Chondrocyte (in vitro differentiated cells): ENCODE measurements around the gene TMEM178B. TPM values are rescaled to one million over a fixed set of nuclear protein-coding genes. Genes with fewer than 3 reads are reported as not detected.

Experiments used
- DNase-seq: peaks from one replicate; pipeline ENCODE4 v3.0.0; 2021; ENCODE audit warnings: mixed read lengths, low spot score
- H3K27ac Mint-ChIP-seq: one replicate; pipeline ENCODE4 v1.8.0; 2021; ENCODE audit warnings: mild to moderate bottlenecking, moderate library complexity, mixed read lengths; ENCODE audit not compliant: unreplicated experiment
- H3K27me3 Mint-ChIP-seq: 2 replicates; pipeline ENCODE4 v1.8.0; 2021; ENCODE audit warnings: low read depth, mixed read lengths
- H3K36me3 Mint-ChIP-seq: 2 replicates; pipeline ENCODE4 v1.8.0; 2021; ENCODE audit warnings: low read depth, mixed read lengths
- H3K4me1 Mint-ChIP-seq: 2 replicates; pipeline ENCODE4 v1.8.0; 2021; ENCODE audit warnings: low read depth, mild to moderate bottlenecking, mixed read lengths
- H3K4me3 Mint-ChIP-seq: one replicate; pipeline ENCODE4 v1.8.0; 2021; ENCODE audit warnings: mild to moderate bottlenecking, moderate library complexity, mixed read lengths; ENCODE audit not compliant: unreplicated experiment
- H3K9me3 Mint-ChIP-seq: 2 replicates; pipeline ENCODE4 v1.8.0; 2021; ENCODE audit warnings: low read depth, mixed read lengths
- total RNA-seq: library from RNA; stranded (reverse); gene quantifications from 3 replicates; pipeline ENCODE4 v1.2.1, GENCODE V29; 2021
- TF ChIP-seq, protein P1 (sequence below): fragments of 200-600 bp; sonication (generic); IDR thresholded peaks from 2 replicates; pipeline ENCODE4 v1.5.0; 2021; ENCODE audit warnings: antibody characterized with exemption, mild to moderate bottlenecking, moderate library complexity

TMEM178B gene
- total RNA-seq, 1 donor from 2014 or later = 0.92 TPM

DNA sequence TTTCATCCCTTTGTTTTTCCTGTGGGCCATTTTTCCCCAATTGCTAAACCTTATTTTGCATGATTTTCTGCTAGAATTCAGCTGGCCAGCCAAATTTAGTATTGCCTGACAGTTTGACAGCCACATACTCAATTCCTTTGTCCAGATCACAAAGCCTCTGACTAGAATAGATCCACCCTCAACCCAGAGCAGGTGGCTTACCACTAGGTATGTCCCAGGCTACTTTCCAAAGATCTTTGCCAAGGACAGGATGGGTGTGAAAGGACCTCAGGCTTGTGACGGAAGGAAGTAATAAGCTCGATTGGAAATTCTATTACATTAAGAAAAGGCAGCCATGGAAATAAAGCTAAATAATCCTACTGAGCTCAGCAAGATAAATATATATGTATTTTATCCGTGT lies 426.7 kb downstream of the TMEM178B start:
- H3K9me3 Mint-ChIP-seq = no peaks in the 10 kb centered on the region
- DNase-seq = no peak
- TF ChIP-seq, protein P1, sequence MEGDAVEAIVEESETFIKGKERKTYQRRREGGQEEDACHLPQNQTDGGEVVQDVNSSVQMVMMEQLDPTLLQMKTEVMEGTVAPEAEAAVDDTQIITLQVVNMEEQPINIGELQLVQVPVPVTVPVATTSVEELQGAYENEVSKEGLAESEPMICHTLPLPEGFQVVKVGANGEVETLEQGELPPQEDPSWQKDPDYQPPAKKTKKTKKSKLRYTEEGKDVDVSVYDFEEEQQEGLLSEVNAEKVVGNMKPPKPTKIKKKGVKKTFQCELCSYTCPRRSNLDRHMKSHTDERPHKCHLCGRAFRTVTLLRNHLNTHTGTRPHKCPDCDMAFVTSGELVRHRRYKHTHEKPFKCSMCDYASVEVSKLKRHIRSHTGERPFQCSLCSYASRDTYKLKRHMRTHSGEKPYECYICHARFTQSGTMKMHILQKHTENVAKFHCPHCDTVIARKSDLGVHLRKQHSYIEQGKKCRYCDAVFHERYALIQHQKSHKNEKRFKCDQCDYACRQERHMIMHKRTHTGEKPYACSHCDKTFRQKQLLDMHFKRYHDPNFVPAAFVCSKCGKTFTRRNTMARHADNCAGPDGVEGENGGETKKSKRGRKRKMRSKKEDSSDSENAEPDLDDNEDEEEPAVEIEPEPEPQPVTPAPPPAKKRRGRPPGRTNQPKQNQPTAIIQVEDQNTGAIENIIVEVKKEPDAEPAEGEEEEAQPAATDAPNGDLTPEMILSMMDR = no peak
- no peaks in the 10 kb centered on the region for H3K4me1 Mint-ChIP-seq
- H3K27ac Mint-ChIP-seq = no peak overlapping the region
- no peaks in the 10 kb centered on the region for H3K36me3 Mint-ChIP-seq
- H3K27me3 Mint-ChIP-seq = peaks cover 23% of the 10 kb centered on the region
- H3K4me3 Mint-ChIP-seq = no peak overlapping the region

DNA sequence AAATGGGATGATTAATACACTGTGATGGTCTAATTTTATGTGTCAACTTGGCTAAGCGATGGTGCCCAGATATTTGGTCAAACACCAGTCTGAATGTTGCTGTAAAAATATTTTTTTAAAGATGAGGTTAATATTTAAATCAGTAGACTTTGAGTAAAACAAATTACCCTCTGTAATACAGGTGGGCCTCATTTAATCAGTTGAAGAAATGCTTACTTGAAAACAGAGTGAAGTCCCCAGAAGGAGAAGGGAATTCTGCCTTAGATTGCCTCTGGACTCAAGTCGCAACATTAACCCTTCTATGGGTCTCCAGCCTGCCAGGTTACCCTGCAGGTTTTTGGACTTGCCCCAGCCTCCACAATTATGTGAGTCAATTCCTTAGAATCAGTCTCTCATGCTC lies 427.6 kb downstream of the TMEM178B start:
- Mint-ChIP-seq H3K36me3 (no peaks in the 10 kb centered on the region), H3K4me3 (no peak overlapping the region), H3K27me3 (peaks cover 23% of the 10 kb centered on the region), H3K27ac (no peak overlapping the region), H3K9me3 (no peaks in the 10 kb centered on the region), H3K4me1 (no peaks in the 10 kb centered on the region)
- no peak for DNase-seq
- TF ChIP-seq, protein P1 = no peak

DNA sequence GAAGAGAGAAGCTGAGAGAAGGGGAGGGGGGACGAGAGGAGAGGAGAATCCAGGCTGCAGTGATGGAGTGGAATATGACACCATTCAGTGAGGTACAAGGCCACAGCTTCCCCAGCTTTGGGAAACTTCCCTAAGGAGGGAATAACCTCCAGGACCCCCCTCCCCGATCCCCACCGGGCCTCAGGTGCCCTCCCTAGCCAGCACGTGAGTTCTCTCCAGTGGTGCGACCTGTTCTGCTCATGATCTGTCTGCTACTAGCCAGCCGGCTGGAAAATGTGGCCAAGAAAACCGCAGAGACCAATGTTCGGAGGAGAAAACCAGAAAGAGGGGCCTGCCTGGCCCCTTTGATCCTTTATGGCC lies 437.4 kb downstream of the TMEM178B start:
- Mint-ChIP-seq H3K4me3 (no peak overlapping the region), H3K36me3 (peaks cover 3% of the 10 kb centered on the region), H3K27ac (no peak overlapping the region), H3K27me3 (peaks cover 40% of the 10 kb centered on the region), H3K4me1 (no peaks in the 10 kb centered on the region), H3K9me3 (peaks cover 13% of the 10 kb centered on the region)
- TF ChIP-seq, protein P1 = no peak
- DNase-seq = no peak

DNA sequence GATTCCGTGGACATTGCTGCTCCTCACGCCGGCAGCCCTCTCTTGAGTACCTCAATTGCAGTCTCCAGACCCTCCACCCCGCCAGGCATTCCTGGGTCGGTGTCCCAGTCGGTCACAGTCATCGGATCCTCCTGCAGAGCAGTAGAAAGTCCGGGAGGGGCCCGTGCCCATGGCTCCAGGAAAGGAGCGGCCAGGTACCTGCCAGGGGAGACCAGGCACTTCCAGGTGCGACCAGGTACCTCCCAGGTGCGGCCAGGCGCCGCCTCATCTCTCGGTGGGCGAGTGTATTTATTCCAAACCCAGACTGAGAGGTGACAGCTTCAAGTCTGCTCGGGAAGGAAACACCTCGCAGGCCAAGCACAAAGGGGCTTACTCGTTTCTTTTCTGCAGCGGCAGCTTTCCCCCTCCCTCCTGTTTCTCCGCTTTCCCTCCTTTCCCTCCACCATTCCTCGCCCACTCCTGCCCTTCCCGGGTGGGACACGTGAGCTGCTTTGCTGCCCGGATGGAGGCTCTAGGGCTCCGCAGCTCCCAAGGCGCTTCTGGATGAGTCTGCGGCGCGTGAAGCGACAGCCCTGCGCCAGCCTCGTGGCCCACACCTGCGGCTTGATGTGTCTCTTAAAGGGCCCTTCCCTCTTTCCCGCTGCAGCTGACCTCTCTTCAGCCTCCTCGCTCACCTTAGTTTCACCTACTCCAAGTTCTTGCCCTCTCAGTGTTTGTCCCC lies 438.0 kb downstream of the TMEM178B start:
- Mint-ChIP-seq H3K4me1 (no peaks in the 10 kb centered on the region), H3K9me3 (peaks cover 13% of the 10 kb centered on the region), H3K4me3 (no peak overlapping the region), H3K27ac (no peak overlapping the region), H3K27me3 (peaks cover 40% of the 10 kb centered on the region), H3K36me3 (peaks cover 3% of the 10 kb centered on the region)
- peak; percentile 89 for DNase-seq
- TF ChIP-seq, protein P1 = no peak

DNA sequence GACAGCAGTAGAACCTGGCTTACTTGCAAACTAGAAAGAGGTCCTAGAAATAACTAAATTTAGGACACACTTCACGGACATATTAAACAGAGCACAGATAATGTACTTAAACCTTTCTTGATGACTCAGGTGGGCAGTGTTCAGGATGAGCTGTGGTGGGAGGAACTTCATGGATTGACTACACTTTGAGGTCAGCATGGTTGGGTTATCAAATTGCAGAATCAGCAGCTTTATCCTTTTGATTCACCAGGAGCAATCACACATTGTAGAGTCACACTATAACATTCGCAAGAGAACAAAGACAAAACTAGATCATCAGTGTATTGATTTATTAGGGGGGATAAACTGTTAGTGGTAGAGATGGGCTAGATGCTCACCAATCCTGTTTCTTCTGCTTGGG lies 438.7 kb downstream of the TMEM178B start:
- H3K9me3 Mint-ChIP-seq = peaks cover 13% of the 10 kb centered on the region
- TF ChIP-seq, protein P1 = no peak
- H3K27ac Mint-ChIP-seq = no peak overlapping the region
- no peak for DNase-seq
- no peaks in the 10 kb centered on the region for H3K4me1 Mint-ChIP-seq
- peaks cover 3% of the 10 kb centered on the region for H3K36me3 Mint-ChIP-seq
- no peak overlapping the region for H3K4me3 Mint-ChIP-seq
- peaks cover 40% of the 10 kb centered on the region for H3K27me3 Mint-ChIP-seq
